HEK293 (cell line): Measurements from ENCODE around the gene WASF2.

Experiments
- CTCF ChIP-seq: fragments of 450-650 bp; formaldehyde crosslinking; IDR thresholded peaks from 2 replicates; pipeline ENCODE4 v1.5.1; 2016; ENCODE audit warnings: missing biosample characterization, missing genetic modification characterization
- ZBTB7A ChIP-seq: fragments of 450-650 bp; formaldehyde crosslinking; IDR thresholded peaks from 2 replicates; pipeline ENCODE4 v1.5.1; 2016; ENCODE audit warnings: low read depth, missing biosample characterization, missing genetic modification characterization
- ZNF121 ChIP-seq: fragments of 450-650 bp; formaldehyde crosslinking; IDR thresholded peaks from 2 replicates; pipeline ENCODE4 v1.5.1; 2016; ENCODE audit warnings: missing biosample characterization, missing genetic modification characterization
- ZNF274 ChIP-seq, 2 experiments: fragments of 200-500 bp in 1 of 2; fragments of 450-650 bp in 1 of 2; sonication (Bioruptor generic) in 1 of 2; formaldehyde crosslinking in 1 of 2; IDR thresholded peaks; 2 replicates each; pipeline versions ENCODE4 v1.5.1 to v1.6.1; 2014 to 2016; ENCODE audit warnings: borderline replicate concordance in 1 of 2, inconsistent platforms in 1 of 2, low read length in 1 of 2, missing biosample characterization in 1 of 2, missing genetic modification characterization in 1 of 2
- ZNF292 ChIP-seq: fragments of 450-650 bp; formaldehyde crosslinking; IDR thresholded peaks from 2 replicates; pipeline ENCODE4 v1.5.1; 2016; ENCODE audit warnings: low read depth, missing biosample characterization, missing genetic modification characterization, borderline replicate concordance
- ZNF449 ChIP-seq: fragments of 450-650 bp; formaldehyde crosslinking; IDR thresholded peaks from 2 replicates; pipeline ENCODE4 v1.5.1; 2017; ENCODE audit warnings: missing biosample characterization, mild to moderate bottlenecking, missing genetic modification characterization, moderate library complexity
- TF ChIP-seq, protein P1 (sequence below): fragments of 450-650 bp; formaldehyde crosslinking; IDR thresholded peaks from 2 replicates; pipeline ENCODE4 v1.5.1; 2016; ENCODE audit warnings: missing biosample characterization, missing genetic modification characterization
- TF ChIP-seq, protein P2 (sequence below): fragments of 450-650 bp; formaldehyde crosslinking; conservative IDR thresholded peaks from 2 replicates; pipeline ENCODE4 v1.5.1; 2016; ENCODE audit warnings: low read depth, missing biosample characterization, missing genetic modification characterization
- TF ChIP-seq, protein P3 (sequence below): fragments of 450-650 bp; formaldehyde crosslinking; IDR thresholded peaks from 2 replicates; pipeline ENCODE4 v1.5.1; 2016; ENCODE audit warnings: missing biosample characterization, missing genetic modification characterization

- TF ChIP-seq, protein P1, sequence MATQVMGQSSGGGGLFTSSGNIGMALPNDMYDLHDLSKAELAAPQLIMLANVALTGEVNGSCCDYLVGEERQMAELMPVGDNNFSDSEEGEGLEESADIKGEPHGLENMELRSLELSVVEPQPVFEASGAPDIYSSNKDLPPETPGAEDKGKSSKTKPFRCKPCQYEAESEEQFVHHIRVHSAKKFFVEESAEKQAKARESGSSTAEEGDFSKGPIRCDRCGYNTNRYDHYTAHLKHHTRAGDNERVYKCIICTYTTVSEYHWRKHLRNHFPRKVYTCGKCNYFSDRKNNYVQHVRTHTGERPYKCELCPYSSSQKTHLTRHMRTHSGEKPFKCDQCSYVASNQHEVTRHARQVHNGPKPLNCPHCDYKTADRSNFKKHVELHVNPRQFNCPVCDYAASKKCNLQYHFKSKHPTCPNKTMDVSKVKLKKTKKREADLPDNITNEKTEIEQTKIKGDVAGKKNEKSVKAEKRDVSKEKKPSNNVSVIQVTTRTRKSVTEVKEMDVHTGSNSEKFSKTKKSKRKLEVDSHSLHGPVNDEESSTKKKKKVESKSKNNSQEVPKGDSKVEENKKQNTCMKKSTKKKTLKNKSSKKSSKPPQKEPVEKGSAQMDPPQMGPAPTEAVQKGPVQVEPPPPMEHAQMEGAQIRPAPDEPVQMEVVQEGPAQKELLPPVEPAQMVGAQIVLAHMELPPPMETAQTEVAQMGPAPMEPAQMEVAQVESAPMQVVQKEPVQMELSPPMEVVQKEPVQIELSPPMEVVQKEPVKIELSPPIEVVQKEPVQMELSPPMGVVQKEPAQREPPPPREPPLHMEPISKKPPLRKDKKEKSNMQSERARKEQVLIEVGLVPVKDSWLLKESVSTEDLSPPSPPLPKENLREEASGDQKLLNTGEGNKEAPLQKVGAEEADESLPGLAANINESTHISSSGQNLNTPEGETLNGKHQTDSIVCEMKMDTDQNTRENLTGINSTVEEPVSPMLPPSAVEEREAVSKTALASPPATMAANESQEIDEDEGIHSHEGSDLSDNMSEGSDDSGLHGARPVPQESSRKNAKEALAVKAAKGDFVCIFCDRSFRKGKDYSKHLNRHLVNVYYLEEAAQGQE (tag by site-specific recombination), result no peak
- TF ChIP-seq, protein P2, sequence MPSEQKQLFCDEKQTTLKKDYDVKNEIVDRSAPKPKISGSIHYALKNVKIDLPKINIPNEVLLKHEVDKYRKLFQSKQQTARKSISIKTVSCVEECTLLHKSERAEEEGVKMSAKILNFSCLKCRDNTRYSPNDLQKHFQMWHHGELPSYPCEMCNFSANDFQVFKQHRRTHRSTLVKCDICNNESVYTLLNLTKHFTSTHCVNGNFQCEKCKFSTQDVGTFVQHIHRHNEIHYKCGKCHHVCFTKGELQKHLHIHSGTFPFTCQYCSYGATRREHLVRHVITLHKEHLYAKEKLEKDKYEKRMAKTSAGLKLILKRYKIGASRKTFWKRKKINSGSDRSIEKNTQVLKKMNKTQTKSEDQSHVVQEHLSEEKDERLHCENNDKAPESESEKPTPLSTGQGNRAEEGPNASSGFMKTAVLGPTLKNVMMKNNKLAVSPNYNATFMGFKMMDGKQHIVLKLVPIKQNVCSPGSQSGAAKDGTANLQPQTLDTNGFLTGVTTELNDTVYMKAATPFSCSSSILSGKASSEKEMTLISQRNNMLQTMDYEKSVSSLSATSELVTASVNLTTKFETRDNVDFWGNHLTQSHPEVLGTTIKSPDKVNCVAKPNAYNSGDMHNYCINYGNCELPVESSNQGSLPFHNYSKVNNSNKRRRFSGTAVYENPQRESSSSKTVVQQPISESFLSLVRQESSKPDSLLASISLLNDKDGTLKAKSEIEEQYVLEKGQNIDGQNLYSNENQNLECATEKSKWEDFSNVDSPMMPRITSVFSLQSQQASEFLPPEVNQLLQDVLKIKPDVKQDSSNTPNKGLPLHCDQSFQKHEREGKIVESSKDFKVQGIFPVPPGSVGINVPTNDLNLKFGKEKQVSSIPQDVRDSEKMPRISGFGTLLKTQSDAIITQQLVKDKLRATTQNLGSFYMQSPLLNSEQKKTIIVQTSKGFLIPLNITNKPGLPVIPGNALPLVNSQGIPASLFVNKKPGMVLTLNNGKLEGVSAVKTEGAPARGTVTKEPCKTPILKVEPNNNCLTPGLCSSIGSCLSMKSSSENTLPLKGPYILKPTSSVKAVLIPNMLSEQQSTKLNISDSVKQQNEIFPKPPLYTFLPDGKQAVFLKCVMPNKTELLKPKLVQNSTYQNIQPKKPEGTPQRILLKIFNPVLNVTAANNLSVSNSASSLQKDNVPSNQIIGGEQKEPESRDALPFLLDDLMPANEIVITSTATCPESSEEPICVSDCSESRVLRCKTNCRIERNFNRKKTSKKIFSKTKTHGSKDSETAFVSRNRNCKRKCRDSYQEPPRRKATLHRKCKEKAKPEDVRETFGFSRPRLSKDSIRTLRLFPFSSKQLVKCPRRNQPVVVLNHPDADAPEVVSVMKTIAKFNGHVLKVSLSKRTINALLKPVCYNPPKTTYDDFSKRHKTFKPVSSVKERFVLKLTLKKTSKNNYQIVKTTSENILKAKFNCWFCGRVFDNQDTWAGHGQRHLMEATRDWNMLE (tag by site-specific recombination), result no peak
- no peak for TF ChIP-seq CTCF (tag by site-specific recombination)
- TF ChIP-seq, protein P3, sequence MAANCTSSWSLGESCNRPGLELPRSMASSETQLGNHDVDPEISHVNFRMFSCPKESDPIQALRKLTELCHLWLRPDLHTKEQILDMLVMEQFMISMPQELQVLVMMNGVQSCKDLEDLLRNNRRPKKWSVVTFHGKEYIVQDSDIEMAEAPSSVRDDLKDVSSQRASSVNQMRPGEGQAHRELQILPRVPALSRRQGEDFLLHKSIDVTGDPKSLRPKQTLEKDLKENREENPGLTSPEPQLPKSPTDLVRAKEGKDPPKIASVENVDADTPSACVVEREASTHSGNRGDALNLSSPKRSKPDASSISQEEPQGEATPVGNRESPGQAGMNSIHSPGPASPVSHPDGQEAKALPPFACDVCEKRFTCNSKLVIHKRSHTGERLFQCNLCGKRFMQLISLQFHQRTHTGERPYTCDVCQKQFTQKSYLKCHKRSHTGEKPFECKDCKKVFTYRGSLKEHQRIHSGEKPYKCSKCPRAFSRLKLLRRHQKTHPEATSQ (tag by site-specific recombination), result no peak
- no peak for TF ChIP-seq ZNF121 (tag by site-specific recombination)
- no peak for TF ChIP-seq ZNF292 (tag by site-specific recombination)
- TF ChIP-seq ZNF449 (tag by site-specific recombination), result no peak
- no peak for TF ChIP-seq ZBTB7A (tag by site-specific recombination)
- no peak for TF ChIP-seq ZNF274 (IDR thresholded peaks at IDR 0.05; ENCODE audit: low read length)
- no peak for TF ChIP-seq ZNF274 (tag by site-specific recombination; IDR thresholded peaks at IDR 0.05; ENCODE audit: borderline replicate concordance)
Observed at GRCh38 chr1:27410709-27411108, 79.3 kb downstream of the WASF2 start.
